GM21360 (cell line): ENCODE measurements around the gene CYP4A11.
"Not testable (repeated sequence)": the region's sequence is repeated elsewhere in the genome, so short reads cannot be mapped to it uniquely, and the experiment has no call there.

ENCODE experiments used
- ATAC-seq: cut with Tn5 transposase; IDR thresholded peaks from one replicate; pipeline ENCODE4 v1.9.1; 2021; ENCODE audit warnings: mild to moderate bottlenecking, moderate library complexity; ENCODE audit not compliant: unreplicated experiment

Gene CYP4A11, protein sequence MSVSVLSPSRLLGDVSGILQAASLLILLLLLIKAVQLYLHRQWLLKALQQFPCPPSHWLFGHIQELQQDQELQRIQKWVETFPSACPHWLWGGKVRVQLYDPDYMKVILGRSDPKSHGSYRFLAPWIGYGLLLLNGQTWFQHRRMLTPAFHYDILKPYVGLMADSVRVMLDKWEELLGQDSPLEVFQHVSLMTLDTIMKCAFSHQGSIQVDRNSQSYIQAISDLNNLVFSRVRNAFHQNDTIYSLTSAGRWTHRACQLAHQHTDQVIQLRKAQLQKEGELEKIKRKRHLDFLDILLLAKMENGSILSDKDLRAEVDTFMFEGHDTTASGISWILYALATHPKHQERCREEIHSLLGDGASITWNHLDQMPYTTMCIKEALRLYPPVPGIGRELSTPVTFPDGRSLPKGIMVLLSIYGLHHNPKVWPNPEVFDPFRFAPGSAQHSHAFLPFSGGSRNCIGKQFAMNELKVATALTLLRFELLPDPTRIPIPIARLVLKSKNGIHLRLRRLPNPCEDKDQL

DNA sequence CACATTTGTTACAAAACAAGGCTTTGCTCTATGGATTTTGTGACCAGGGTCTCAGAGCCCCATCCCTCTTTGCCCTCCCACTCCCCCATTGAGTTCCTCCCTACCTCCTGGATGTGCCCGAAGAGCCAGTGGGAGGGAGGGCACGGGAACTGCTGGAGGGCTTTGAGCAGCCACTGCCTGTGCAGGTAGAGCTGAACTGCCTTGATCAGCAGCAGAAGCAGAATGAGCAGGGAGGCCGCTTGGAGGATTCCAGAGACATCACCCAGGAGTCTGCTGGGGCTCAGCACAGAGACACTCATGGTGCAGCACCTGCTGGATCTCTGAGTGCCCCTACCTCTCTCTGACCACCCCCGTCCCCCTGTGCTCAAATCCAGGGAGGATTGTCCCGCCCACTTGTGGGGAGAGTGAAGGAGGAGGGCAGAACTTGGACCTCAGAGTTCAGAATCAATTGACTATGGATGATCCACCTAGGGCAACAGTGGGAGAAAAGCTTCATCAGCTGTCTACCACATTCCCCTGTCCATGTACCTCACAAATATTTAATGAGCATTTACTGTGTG lies at the start of gene CYP4A11:
Gene CYP4A11, minus strand, starts transcription at position 342 of the 560 bp plus-strand sequence. Its CDS starts 43 bp downstream, at position 299.
- ATAC-seq, result no peak

DNA sequence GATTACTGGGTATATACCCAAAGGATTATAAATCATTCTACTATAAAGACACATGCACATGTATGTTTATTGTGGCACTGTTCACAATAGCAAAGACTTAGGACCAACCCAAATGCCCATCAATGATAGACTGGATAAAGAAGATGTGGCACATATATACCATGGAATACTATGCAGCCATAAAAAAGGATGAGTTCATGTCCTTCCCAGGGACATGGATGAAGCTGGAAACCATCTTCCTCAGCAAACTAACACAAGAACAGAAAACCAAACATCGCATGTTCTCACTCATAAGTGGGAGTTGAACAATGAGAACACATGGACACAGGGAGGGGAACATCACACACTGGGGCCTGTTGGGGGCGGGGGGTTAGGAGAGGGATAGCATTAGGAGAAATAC lies 49.3 kb upstream of the CYP4A11 start:
- ATAC-seq, result not testable (repeated sequence)

DNA sequence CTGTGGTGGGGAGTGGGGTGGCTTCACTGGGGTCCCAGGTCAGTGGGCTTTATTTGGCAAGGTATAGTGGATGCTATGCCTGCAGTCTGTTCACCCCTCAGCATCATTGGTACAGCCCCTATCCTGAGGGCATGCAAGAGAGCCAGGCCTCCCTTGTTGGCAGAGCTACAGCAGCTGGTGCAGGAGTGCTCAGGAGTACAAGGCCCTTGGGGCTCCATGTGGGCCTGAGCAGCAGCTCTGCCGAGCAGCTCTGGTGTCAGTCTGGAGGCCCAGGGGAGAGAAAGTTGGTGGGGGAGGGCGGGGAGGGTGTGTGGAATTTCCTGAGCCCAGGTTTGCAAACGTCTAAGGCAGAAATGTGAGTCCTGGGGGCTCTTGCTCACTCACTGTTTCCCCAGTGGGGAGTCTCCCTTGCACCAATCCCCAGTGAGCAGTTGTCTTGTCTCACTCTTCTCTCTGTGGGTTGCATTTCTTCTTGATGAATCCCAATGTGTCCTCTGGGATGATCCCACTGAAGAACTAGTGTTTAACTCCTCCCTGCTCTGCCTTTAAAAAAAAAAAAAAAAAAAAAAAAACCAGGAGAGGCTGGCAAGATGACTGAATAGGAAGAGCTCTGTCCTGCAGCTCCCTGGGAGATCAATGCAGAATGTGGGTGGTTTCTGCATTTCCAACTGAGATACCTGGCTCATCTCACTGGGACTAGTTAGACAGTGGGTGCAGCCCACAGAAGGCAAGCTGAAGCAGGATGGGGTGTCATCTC lies 42.7 kb upstream of the CYP4A11 start:
- ATAC-seq, result no peak

DNA sequence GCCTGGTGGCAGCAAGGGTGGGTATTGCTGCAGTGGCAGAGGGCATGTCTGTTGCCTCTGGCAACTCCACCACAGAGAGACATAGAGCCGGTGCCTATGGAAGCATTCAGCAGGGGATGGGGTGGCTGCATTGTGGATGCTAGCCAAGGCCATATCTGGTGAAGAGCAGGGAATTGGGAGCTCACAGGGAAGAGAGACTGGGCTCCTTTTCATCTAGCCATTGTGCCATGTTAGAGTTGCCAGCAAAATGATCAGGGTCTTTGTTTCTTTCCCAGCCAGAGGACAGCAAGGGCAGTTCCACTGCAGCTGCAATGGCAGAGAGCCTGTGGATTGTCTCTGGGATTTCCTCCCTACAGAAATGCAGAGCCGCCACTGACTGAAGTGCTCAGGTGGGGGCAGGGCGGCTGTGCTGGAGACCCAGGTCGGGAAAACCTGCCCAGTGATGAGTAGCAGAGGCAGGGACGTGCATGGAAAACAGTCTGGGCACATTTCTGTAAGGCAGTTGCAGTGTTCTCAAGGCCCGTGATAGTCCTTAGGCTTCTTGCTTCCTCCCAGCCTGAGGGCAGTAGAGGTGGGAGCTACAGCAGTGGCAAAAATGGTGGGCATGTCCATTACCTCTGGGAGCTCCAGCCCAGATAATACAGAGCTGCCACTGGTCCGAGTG lies 42.0 kb upstream of the CYP4A11 start:
- ATAC-seq, result no peak

DNA sequence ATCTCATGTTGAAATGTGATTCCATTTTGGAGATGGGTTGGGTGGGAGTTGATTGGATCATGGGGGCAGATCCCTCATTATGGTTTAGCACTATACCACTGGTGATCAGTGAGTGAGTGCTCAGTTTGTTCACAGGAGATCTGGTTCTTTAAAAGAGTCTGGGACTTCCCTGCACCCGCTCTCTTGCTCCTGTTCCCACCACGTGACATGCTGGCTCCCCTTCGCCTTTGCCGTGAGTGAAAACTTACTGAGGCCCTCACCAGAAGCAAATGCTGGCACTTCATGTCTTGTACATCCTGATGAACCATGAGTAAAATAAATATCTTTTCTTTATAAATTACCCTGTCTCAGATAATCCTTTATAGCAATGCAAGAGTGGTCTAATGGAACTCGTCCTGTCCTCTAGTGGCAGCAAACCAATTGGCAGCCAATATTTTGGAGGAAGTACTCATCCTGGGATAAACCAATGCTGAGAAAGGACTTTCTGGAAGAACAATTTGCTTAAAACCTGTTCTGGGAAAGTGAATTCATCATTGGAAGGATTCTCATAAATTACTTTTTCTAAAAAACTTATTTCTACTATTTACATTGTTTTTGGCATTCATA lies 27.8 kb upstream of the CYP4A11 start:
- ATAC-seq, result no peak

DNA sequence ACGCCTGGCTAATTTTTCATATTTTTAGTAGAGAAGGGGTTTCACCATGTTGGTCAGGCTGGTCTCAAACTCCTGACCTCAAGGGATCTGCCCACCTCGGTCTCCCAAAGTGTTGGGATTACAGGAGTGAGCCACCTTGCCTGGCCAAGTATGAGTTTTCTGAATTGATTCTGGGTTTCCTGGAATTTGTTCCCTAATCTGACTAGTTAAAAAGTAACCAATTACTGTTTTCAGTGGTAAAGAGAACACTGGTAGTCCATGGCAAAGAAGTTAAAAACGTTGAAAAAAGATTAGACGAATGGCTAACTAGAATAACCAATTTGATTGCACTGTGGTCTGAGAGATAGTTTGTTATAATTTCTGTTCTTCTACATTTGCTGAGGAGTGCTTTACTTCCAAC lies 21.0 kb upstream of the CYP4A11 start:
- not testable (repeated sequence) for ATAC-seq

DNA sequence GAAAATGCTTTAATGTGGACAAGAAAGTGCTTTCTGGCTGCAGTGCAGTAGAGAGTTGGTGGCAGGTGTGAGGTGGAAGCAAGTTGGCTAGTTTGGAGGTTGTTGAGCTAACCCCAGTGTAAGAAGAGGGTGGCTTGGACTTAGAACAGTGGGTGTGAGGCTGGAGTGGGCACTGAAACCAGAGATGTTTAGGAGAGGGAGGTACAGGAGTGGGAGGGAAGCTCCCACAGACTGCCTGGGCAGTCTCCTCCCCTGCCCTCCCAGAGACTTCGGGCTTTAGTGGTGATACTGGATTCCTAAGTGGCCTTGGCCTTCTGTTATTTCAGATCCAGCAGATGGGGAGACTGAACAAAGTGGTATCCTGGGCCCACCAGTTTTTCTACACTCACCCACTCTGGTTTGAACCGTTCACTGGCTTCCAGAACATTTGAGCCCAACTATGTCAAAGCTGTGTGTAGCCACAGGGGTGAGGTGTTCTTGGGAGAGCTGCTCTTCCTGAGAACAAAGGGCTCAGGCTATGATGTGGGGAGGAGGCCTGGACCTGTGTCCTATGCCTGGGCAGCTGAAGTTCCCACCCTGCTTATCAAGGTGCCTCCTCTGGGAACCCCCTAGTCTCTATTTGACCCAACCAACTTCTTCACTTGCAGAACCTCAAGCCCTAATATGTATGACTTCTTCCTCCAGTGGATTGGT lies 19.9 kb upstream of the CYP4A11 start:
- no peak for ATAC-seq

DNA sequence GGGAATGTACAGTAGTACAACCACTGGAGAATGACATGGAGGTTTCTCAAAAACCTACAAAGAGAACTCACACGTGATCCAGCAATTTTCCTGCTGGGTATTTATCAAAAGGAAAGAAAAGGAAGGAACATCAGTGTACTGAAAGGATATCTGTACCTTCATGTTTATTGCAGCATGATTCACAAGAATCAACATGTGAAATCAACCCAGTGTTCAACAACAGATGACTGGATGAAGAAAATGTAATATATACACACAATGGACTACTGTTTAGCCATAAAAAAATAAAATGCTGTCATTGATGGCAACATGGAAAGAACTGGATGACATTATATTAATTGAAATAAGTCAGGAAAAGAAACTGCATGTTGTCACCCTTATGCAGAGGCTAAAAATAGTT lies 19.0 kb upstream of the CYP4A11 start:
- no peak for ATAC-seq

DNA sequence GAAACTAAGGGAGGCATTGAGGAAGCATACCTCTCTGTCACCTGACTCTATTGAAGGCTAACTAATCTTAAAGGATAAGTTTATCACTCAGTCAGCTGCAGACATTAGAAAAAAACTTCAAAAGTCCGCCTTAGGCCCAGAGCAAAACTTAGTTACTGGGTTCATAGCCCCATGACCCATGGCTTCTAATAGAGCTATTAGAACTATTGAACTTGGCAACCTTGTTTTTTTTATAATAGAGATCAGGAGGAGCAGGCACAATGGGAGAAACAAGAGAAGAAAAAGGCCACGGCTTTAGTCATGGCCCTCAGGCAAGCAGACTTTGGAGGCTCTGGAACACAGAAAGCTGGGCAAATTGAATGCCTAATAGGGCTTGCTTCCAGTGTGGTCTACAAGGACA lies 13.8 kb upstream of the CYP4A11 start:
- not testable (repeated sequence) for ATAC-seq

DNA sequence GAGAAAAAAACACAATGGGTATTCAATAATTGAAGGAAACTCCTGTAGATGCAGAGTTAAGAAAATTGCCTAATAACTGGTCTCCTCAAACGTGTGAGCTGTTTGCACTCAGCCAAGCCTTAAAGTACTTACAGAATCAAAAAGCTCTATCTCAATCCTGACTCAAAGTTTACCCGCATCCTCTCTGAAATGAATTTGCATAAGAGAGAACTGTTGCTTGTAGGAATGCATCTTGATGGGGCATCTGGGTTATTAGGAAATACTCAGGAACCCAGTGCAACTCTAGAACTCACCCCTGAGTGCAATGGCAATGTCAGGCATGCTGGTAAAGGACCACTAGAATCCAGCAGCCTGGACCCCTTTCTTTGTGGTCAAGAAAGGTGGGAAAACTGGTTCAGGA lies 12.6 kb upstream of the CYP4A11 start:
- not testable (repeated sequence) for ATAC-seq

DNA sequence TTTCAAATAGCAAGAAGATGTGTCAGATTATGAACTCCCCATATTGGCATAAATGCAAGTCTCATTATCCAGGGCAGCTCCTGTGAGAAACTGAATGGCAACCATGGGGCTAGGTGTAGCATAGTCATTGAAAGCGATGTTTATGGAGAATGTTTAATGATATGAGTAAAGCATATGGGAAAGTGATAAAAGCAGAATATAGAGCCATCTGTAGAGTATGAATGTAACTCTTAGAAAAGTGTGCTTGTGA lies 8.1 kb upstream of the CYP4A11 start:
- not testable (repeated sequence) for ATAC-seq

DNA sequence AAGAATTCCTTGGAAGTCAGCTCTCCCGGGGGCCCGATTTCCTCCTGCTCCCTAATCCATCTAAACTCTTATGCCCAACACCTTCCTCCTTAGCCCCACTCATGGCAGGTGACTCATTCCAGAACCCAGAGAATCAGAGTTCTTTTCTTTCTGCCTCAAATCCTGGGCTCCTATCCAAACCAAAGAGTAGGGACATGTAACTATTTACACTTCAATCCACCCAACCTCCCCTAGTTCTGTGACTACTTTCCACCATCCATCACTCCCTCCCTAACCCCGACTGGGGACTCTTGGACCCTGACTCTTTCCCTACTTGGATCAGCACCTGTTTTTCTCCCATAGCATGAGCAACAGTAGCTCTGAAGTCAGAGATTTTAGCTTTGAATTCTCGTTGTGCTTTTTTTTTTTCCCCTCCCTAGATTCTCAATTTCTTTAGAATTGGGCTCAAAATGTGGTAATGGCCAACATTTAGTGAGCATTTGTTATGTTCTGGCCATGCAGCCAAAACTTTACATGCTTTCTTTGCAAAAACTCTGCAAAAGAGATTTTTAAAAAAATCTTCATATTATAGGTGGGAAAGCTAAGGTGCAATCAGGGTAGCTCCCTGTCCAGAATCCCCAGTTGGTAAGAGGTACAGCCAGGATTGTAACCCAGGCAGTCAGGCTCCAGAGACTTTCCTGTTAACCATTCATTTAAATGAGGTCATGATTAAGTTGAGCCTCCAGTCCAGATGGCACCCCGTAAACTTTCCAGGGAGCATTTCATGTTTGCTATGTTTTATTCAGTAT lies 7.5 kb upstream of the CYP4A11 start:
- no peak for ATAC-seq

DNA sequence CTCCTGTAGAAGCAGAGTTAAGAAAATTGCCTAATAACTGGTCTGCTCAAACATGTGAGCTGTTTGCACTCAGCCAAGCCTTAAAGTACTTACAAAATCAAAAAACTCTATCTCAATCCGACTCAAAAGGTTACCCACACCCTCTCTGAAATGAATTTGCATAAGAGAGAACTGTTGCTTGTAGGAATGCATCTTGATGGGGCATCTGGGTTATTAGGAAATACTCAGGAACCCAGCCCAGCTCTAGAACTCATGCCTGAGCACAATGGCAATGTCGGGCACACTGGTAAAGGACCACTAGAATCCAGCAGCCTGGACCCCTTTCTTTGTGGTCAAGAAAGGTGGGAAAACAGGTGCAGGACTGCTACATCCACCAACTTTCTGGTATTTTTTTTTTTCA lies 6.4 kb upstream of the CYP4A11 start:
- ATAC-seq, result not testable (repeated sequence)

DNA sequence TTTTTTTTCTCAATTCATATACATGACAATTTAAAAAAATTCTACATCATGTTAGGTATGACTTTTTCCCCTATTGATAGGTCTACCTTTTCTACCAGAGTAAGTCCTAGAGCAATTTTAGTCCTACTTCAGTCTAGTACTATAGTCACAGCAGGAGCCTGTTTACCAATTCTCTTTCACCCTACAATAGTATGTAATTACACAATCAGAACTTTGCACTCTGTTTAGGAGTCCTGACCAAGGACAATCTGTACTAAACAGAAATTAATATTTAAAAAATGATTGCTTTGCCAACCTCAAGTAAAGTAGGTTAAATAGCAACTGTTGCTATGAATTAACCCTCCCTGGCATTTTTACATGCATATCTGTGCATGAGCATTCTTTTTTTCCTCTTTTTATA lies 810 bp upstream of the CYP4A11 start:
- no peak for ATAC-seq

DNA sequence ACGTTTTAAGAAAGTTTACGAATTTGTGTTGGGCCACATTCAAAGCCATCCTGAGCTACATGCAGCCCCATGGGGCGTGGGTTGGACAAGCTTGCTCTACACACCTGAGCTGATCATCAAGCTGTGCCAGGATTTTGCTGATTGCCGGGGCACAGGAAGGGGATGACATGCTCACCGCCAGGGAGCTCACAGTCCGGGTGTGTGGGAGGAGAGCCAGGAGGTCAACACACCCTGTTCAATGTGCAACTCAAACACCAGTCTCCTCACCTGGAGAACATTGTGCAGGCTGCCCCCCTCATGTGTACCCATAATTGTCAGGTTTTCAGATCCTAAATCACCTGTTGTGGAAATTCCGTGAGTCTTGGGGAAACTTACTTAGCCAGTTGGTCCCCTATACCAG lies 969 bp downstream of the CYP4A11 start:
- ATAC-seq, result no peak

DNA sequence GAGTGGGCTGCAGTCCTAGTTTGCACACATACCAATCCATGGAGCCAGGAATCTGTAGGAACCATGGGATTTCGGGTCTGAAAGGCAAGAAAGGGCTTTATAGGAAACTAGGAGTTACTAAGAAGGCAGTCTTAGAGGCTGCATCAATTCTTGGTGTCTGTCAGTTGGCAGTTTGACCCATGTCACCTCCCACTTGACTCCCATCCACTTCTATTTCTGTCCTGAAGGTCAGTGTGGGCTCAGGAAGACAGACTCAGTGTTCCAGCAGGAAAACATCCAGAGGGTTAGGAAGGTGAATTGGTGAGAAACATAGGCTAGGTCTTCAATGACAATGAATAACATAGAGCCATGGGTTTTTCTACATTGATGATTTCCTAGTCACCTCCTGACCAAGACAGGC lies 4.0 kb downstream of the CYP4A11 start:
- no peak for ATAC-seq

DNA sequence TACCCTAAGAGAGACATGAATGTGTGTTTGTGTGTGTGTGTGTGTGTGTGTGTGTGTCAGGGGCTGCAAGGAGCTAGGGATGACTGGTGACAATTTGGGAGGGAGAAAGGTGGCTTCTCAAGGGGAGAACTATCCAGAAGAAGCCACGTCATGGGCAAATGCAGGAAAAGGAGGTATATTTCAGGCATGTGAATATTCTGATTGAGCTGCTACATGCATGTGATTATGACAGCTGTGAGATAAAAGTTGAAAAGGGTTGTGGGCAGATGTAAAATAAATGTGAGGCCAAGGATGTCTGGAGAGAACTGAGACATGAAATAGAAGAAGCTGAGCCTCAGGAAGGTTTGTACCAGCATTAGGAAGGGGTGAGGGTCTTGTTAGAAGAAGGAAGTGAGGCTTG lies 4.5 kb downstream of the CYP4A11 start:
- ATAC-seq, result no peak

DNA sequence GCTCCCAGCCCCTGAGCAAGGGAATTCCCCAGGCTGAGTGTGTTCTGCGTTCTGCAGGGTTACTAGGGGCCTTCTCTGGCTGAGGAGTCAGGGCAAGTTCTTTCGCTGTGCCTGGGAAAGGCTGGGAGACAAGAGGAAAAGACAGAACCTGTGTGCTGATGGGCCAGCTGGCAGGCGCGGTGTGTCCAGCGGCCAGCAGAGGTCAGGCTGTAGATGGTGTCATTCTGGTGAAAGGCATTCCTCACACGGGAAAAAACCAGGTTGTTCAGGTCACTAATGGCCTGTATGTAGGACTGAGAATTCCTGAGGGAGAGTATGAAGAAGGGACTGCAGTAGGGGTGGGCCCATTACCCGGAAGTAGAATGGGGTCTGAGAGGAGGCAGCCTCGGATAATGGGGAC lies 6.4 kb downstream of the CYP4A11 start:
- not testable (repeated sequence) for ATAC-seq

DNA sequence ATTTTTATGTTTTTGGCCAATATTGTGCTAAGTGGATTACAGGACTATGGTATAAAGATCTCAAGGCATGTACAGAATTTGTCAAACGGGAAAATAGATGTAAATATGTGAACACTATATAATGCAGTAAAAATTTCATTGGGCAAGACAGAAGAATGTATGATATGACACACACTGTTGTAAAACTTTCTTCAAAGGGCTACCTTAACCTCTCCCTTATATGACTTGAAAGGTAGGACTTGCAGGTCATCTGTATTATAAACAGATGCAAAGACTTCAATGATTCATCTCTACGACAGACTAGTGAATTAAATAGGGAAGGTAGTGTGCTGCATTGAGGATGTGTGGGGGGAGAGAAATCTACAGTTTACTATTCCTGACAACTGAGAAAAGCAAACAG lies 9.3 kb downstream of the CYP4A11 start:
- not testable (repeated sequence) for ATAC-seq

DNA sequence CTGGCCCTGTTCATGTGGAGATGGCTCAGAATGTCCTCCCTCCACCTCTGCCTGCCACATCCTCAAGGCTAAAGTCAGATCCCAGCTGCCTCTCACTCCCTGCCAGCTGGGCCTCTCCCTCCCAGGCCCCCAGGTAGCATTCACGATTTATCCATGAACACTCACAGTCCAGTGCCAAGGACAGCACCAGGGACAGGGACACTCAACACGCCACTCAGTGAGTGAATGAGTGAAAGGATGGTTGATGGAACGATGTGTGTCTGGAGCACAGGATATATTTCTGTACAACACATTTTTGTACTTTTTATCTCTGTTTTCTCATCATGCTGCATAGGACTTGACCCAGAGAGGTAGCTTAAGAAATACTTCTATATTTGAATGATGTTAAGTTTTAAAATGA lies 10.1 kb downstream of the CYP4A11 start:
- ATAC-seq, result no peak
